ENCODE measurements around the gene DENND4A. TPM values are rescaled to one million over a fixed set of nuclear protein-coding genes. Genes with fewer than 3 reads are reported as not detected.

DENND4A gene
- total and polyA plus RNA-seq, 9 of the 15 experiments (the other 6 are each of a cell fraction or from before 2014, with no cell fraction given), result 6.8 to 32.3 (median 19.9) TPM

DNA sequence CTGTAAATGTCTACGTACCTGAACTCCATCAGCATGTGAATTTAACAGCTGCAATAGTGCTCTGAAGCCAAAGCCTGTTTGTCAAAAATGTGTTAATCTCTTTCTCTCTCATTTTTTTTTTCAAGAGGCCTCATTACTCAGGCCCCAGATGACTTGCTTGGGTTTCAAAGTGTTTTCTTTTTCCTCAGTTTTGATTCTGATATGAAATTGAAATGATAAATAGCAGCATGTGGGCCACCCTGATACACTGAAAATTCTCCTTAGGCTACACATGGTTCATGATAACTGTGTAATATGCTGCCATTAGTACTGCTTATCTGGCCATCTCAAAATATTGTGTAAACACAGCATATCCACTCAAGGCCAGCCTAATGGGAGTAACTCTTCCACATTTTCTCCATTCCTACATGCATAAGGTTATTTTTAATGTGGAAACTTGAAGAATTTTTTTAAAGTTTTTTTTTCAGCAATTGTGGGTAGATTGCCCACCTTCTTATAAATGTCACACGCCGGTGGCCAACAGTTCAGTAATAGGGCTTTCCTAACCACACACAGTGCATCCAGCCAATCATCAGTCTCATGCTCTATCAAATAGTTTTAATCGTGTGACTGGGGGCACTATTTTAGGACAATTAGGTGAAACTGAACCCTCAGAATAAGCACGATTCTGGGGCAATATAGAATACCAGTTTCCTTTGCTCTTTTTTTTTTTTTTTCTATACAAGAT lies 13.1 kb upstream of the DENND4A start (continued):
- TF ChIP-seq, protein P1, sequence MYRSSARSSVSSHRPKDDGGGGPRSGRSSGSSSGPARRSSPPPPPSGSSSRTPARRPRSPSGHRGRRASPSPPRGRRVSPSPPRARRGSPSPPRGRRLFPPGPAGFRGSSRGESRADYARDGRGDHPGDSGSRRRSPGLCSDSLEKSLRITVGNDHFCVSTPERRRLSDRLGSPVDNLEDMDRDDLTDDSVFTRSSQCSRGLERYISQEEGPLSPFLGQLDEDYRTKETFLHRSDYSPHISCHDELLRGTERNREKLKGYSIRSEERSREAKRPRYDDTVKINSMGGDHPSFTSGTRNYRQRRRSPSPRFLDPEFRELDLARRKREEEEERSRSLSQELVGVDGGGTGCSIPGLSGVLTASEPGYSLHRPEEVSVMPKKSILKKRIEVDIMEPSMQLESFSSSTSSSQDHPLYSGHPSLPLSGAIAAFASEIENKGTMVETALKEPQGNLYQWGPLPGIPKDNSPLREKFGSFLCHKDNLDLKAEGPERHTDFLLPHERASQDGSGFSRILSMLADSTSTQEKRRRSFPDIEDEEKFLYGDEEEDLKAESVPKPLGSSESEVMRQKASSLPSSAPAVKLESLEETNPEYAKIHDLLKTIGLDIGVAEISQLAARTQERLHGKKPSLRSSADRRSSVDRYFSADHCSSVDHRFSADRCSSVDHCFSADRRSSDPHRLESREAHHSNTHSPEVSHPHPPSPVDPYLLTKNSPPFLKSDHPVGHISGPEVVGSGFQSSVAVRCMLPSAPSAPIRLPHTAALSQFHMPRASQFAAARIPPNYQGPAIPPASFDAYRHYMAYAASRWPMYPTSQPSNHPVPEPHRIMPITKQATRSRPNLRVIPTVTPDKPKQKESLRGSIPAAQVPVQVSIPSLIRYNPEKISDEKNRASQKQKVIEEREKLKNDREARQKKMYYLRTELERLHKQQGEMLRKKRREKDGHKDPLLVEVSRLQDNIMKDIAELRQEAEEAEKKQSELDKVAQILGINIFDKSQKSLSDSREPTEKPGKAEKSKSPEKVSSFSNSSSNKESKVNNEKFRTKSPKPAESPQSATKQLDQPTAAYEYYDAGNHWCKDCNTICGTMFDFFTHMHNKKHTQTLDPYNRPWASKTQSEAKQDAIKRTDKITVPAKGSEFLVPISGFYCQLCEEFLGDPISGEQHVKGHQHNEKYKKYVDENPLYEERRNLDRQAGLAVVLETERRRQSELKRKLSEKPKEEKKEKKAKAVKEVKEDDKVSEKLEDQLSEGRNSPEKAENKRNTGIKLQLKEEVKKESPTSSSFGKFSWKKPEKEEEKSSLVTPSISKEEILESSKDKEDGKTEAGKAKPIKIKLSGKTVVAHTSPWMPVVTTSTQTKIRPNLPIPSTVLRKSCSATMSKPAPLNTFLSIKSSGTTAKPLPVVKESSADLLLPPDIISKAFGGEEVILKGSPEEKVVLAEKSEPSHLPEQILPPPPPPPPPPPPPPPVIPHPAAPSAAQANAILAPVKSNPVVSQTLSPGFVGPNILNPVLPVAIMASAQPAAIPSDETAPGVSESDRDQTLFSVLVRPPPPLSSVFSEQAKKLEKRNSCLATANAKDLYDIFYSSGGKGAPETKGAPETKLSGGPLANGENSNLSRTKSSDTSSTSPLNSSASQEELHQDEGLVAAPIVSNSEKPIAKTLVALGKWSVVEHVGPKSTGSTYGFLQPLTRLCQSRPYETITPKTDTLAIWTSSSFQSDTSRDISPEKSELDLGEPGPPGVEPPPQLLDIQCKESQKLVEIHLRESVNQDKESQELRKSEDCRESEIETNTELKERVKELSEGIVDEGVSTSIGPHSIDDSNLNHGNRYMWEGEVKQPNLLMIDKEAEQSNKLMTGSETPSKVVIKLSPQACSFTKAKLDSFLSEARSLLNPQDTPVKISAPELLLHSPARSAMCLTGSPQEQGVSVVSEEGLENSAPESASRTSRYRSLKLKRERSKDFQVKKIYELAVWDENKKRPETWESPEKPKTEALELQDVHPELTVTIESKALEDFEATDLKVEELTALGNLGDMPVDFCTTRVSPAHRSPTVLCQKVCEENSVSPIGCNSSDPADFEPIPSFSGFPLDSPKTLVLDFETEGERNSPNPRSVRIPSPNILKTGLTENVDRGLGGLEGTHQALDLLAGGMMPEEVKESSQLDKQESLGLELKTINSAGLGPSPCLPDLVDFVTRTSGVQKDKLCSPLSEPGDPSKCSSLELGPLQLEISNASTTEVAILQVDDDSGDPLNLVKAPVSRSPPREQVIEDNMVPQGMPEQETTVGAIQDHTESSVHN (IDR thresholded peaks at IDR 0.05; ENCODE audit: borderline replicate concordance in 1 of 2, low read depth in 1 of 2), result peak in 1 of 2 experiments; percentile 40; a peak in 1 of 4 replicates
